GM18907 (cell line): ENCODE measurements around the gene SNX20.

Experiments
- ATAC-seq: cut with Tn5 transposase; IDR thresholded peaks from one replicate; pipeline ENCODE4 v1.9.1; 2021; ENCODE audit warnings: mild to moderate bottlenecking, moderate library complexity; ENCODE audit not compliant: unreplicated experiment

The SNX20 gene

GRCh38 chr16:50681021-50681885, at the start of gene SNX20:
Gene SNX20, minus strand, starts transcription at chr16:50681312. Its CDS starts 3,786 bp downstream, at chr16:50677526.
- ATAC-seq = peak; percentile 72

GRCh38 chr16:50724306-50724705, 43.2 kb upstream of the SNX20 start:
- no peak for ATAC-seq

- ATAC-seq = no peak
Observed at GRCh38 chr16:50722960-50723359, 41.8 kb upstream of the SNX20 start.

- ATAC-seq = no peak
Observed at GRCh38 chr16:50722405-50722737, 41.3 kb upstream of the SNX20 start.

- ATAC-seq = no peak
Observed at GRCh38 chr16:50721549-50722404, 40.7 kb upstream of the SNX20 start.

GRCh38 chr16:50719401-50720337, 38.6 kb upstream of the SNX20 start:
- no peak for ATAC-seq

- no peak for ATAC-seq
Observed at GRCh38 chr16:50718761-50719400, 37.8 kb upstream of the SNX20 start.

GRCh38 chr16:50718061-50718760, 37.1 kb upstream of the SNX20 start:
- no peak for ATAC-seq

GRCh38 chr16:50717494-50717893, 36.4 kb upstream of the SNX20 start:
- ATAC-seq = no peak

- ATAC-seq = no peak
Observed at GRCh38 chr16:50717091-50717490, 36.0 kb upstream of the SNX20 start.

GRCh38 chr16:50712956-50713355, 31.8 kb upstream of the SNX20 start:
- no peak for ATAC-seq

GRCh38 chr16:50712560-50712898, 31.4 kb upstream of the SNX20 start:
- no peak for ATAC-seq

- no peak for ATAC-seq
Observed at GRCh38 chr16:50711862-50712559, 30.9 kb upstream of the SNX20 start.

- ATAC-seq = no peak
Observed at GRCh38 chr16:50711040-50711439, 29.9 kb upstream of the SNX20 start.

- ATAC-seq = no peak
Observed at GRCh38 chr16:50709980-50710379, 28.9 kb upstream of the SNX20 start.

- peak; percentile 52 for ATAC-seq
Observed at GRCh38 chr16:50709061-50709684, 28.1 kb upstream of the SNX20 start.

- no peak for ATAC-seq
Observed at GRCh38 chr16:50708373-50709060, 27.4 kb upstream of the SNX20 start.

GRCh38 chr16:50706250-50706649, 25.1 kb upstream of the SNX20 start:
- no peak for ATAC-seq
